GM19193 (cell line): Measurements from ENCODE around the gene RALGAPA2.

ENCODE experiments used
- POLR2A ChIP-seq: IDR thresholded peaks from 4 replicates; pipeline ENCODE4 v1.6.1; 2011; ENCODE audit not compliant: insufficient read depth, insufficient read length; ENCODE audit errors: extremely low read depth

The RALGAPA2 gene

DNA sequence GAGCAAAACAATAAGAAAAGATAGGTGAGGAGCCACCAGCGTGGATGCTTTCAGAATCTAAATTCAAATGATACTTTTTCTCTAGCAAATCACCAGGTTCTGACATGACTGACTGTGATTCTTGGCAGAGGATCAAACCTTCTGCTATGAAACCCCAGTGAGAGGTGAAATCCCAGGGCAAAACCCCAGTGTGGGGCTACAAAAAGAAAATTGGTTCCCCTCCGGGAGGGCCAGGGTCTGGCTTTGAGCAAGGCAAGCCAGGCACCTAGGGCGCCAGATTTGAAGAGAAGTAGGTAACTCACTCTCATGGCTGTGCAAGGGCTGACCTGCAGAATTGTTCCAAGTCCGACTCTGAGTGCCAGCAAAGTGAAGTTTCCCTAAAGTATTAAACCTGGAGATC is 20.2 kb upstream of the RALGAPA2 start:
- no peak for TF ChIP-seq POLR2A

GRCh38 chr20:20731945-20732296 is 19.5 kb upstream of the RALGAPA2 start:
- TF ChIP-seq POLR2A = no peak

GRCh38 chr20:20731000-20731944 is 18.8 kb upstream of the RALGAPA2 start:
- no peak for TF ChIP-seq POLR2A

DNA sequence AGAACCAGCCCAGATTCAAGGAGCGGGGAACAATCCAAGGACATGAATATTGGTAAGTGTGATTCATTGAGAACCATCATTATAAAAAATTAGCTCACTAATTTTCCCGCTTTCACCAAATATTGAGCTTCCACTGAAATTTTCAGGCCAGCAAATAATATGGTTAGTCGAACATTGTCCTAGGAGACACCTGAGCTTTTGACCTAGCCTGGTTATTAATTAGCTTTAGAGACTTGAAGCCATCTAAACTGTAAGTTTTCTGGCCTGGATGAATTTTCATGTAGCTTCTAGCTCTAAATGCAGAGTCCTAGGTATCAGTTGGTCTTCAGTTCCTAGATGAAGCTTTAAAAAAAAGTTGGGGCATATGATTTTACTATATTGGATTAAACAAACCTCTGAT is 17.1 kb upstream of the RALGAPA2 start:
- no peak for TF ChIP-seq POLR2A

DNA sequence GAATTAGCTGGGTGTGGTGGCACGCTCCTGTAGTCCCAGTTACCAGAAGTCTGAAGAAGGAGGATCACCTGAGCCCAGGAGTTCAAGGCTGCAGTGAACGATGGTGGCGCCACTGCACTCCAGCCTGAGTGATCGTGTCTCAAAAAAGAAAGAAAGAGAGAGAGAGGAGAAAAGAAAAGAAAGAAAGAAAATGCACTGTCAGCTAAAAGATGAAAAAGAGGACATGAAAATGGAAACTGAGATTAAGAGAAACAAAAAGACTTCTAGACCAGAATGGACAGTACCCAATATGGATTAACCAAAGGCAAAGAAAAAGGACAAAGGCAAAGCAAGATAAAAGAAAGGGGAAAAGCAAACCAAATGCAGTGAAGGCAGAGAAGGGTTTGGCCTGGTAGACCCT is 9.0 kb upstream of the RALGAPA2 start:
- TF ChIP-seq POLR2A = no peak

DNA sequence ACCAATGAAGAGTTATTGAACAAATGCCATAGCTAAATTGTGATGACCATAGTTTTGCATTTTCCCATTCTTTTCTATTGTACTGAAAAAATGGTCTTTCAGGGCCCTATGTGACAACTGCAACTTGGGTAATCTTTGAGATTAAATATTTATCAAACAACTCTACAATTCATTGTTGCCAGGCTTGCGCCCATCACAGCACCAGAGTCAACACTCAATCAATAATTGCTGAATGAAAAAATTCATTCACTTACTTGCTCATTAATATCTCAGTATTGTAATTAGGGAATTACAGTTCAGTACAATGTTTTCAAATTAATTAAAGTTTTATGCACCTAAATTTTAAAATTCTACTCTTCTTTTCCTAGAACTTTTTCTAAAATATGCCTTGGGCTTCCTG is 7.7 kb upstream of the RALGAPA2 start:
- no peak for TF ChIP-seq POLR2A

GRCh38 chr20:20719411-20719810 is 7.0 kb upstream of the RALGAPA2 start:
- TF ChIP-seq POLR2A = no peak

DNA sequence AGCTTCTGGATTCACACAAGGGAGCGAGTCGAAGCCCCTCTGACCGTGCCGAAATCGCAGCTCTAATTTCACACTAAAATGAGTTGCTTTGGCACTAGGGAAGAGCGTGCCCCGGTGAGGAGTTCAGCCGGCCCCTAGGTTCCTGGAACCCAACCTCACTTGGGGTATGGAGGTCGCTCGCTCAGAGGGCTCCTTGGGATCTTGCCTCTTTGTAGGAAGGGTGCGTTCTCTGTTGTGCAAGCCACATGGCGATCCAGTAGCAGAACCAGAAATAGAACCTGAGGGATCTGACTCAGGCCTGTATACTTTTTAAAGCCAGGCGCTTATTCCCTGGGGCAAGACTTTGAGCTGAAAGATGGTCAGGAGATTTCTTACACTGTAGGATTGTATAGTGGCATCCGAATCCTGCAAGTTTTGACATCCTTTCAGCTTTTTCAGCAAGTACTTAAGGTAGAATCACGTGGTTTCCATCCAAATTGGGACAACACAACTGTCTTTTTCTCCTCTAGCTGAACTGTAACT is 861 bp upstream of the RALGAPA2 start:
- no peak for TF ChIP-seq POLR2A

- TF ChIP-seq POLR2A = no peak
Observed at GRCh38 chr20:20712004-20712473, 405 bp downstream of the RALGAPA2 start.

GRCh38 chr20:20711413-20711812 is 1.0 kb downstream of the RALGAPA2 start:
- no peak for TF ChIP-seq POLR2A

DNA sequence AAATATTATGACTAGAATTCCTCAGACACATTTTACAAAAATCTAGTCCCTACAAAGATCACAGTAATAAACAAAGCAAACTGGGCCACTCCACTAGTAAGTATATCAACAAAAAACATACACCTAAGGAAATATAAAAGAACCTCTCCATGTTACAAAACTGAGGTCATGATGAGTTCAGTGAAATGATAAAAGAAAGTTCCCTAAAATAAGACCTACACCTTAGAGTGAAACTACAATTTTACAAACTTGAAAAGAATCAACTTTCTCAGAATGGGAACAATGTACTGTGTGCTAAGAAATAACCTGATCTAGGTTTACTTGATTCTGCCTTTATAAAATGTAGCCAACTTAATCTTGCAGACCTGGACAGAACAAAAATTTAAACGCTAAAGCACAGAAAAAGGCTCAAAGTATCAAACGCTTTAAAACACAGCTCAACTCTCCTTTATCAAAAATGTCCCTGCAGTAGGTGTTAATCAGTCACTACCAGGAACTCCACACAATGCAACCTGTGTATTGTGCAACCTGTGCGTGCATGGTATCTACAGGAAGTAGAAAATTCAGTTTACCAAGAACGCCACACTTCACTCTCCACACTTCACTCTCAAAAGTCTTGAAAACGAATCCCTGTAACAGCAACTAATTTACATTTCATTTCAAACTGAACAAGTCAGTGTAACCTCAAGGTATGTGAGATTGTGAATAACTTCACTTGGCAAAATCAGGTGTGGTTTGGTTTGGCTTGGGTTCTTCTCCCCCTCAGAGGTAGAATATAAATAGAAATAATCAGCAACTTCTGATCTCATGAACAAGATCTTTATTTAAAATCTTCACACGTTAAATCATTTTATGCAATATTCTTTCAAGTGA is 1.8 kb downstream of the RALGAPA2 start:
- TF ChIP-seq POLR2A = no peak

DNA sequence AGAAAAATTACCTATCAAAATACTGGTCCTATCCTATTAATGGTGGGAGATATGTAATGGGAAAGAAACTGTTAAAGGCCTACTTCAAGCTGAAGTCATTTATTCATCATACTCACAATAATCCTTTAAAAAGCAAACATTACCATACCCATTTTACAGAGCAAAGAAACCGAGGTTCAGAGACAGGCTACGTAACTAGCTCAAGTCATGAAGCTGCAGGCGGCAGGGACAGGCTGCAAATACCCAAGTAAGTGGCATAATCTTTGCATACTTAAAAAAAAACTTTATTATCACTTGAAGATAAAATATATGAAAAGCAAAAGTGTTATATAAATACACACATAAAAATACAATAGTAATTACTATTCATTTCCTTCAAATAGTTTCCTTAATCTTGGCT is 2.6 kb downstream of the RALGAPA2 start:
- no peak for TF ChIP-seq POLR2A

DNA sequence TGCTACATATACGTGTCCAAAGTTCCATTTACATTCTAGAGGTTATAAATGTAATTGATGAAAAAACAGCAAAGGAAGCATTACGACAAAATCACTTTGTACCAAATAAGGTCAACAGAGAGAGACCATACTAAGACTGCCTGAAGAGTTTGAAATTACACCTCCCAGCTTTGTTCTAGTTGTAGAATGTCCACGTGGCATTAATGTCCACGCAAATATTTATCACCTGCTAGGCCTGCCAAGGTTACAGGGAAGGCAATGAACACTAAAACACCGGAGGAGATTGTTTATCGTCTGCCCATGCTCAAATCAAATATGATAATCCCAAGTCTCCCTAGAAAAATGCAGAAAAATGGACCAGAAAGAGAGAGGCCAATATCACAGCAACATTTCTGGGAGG is 6.2 kb downstream of the RALGAPA2 start:
- TF ChIP-seq POLR2A = no peak

- TF ChIP-seq POLR2A = no peak
Observed at GRCh38 chr20:20702330-20703245, 9.9 kb downstream of the RALGAPA2 start.

DNA sequence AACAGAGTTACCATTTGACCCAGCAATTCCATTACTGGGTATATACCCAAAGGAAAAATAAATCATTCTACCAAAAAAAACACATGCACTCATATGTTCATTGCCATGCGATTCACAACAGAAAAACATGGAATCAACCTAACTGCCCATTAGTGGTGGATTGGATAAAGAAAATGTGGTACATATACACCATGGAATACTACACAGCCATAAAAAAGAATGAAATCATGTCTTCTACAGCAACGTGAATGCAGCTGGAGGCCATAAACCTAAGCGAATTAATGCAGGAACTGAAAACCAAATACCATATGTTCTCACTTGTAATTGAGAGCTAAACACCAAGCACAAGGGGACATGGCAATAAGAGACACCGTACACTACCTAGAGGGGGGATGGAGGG is 12.5 kb downstream of the RALGAPA2 start:
- TF ChIP-seq POLR2A = no peak

DNA sequence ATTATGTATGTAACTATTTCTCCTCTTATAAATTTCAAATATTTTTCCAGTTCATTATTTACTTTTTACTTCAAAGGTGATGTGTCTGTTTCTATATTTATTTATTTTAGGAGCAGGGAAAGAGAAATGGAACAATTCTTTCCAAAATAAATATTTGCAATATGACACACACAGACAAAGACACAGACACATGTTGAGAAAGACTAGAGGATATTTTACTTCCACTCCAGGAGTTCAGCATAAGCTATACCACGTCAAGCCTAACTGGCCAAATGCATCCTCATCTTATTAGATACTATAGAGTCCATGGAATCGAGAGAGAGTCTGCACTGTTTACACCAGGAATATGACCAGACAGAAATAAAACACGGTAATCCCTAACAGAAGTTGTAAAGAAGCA is 13.3 kb downstream of the RALGAPA2 start:
- no peak for TF ChIP-seq POLR2A
